NCI-H2227 treated with DMSO at 0.1 percent for 48 hours (cell line): Measurements from ENCODE around the gene WWOX.
"Not testable (repeated sequence)": the region's sequence is repeated elsewhere in the genome, so short reads cannot be mapped to it uniquely, and the experiment has no call there.

ENCODE experiments used
- DNase-seq: peaks from one replicate; lab custom pipeline; 2025; lab: John Stamatoyannopoulos, UW

Gene WWOX

DNA sequence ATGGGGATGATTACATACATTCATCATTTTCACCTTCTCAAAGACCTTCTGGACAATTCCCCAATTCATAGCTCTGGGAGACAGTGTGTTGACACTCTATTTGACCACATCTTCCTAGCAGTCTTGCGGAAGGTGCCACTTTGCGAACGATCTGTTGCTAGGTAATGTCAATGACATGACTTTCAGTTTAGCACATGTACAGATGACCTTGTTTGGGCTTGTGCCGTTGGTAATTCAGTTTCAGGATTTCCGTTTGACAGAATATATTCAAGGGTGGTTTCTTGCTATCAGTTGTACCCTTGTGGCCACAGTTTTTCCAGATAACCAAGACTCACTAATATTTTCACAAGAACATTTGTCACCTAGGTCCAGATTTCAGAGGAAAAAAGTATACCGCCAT, 478.2 kb downstream of the WWOX start:
- no peak for DNase-seq

DNA sequence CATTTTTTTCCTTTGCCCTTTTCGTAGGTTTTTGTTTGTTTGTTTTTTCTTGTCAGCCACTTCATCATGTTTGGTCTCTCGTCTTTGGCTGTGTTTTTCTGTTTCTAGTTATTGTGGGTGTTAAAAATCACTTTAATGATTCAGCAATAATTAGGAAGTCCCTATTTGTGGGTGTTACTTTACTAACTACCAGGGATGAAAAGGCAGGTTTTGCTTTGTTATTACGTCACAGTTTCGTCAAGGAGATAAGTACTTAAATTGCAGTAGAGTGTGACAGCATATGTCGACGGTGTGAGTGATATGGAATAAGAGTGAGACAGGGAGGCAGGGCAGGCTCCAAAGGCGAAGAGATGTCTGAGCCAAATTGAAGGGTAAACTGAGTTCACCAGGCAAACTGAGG, 479.6 kb downstream of the WWOX start:
- DNase-seq, result no peak

DNA sequence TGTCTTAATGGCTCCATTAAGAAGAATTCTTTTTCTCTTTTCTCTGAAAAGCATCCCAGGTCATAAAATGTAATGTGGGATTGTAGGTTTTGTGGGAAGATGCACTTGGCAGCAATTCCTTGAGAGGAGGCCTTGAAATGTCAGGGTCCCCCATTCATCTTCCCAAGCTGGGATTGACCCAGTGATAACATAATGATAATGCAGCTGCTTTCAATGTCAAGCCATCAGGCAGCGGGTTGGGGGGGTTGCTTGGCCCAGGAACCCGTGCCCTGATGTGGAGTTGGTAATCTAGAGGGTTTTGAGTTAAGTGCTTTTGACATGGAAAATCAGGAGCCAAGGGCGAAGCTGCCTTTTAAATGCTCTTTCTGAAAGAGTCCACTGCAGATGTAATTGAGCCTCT, 484.0 kb downstream of the WWOX start:
- peak; percentile 61 for DNase-seq

DNA sequence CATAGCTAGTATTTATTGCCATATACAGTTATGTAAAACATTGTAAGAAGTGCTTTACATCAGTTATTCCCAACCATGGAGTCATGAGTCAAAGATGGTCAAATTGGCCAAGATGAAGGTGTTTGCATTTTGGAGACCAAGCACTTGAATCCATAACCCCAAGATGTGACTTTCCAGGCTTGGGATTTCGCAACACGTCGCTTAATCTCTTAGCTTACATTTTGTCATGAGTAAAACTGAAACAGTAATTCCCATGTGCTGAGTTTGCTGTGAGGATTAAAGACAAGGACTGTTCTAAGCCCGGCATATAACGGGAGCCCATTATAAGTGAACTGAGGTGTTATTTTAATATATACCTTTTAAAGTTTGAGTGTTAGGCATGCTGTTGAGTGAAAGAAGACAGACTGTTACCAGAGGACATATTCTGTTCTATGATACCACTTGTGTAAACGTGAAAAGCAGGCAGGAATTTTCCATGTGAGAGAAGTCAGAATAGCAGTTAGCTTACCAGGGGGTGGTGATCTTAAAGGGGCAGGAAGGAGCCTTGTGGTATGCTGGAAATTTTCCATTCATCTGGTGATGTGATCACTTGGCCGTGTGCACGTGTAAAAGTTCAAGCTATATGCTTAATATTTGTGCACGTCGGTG, 484.9 kb downstream of the WWOX start:
- no peak for DNase-seq

DNA sequence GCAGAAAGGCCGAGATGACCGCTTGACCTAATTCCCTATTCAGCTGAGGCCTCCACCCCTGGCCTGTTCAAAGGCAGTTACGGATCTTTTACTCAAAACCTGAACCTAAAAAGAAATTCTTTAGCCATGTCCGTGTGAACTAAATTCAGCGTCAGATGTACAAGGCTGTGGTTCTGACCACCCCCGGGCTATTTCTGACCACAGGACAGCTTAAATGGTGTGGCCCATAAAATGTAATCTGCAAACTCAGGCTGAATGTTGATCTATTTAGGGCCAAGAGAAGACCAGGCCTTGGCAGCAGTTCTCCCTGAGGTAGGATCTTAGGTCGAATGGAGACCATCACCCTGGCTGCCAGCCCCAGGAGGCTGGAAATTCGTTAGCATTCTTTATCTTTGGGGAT, 485.5 kb downstream of the WWOX start:
- DNase-seq, result no peak

DNA sequence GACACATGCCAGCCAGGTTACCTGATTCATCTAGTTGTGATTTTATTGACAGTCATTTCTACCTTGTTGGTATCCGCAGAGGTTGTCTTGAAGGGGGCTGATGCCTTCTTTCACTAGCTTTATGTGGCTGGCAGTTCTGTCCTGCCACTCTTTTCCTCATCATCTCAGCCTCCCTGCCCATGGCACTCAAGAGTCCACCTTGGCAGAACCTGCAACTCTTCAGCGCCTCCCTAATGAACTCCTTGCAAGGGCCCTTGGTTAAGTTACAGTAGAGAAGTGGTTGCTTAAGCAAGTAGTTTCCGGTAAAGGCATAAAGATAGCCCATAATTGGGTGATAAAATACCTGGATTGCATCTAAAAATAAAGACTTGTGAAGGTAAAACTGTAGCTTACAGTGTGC, 489.9 kb downstream of the WWOX start:
- DNase-seq, result no peak

DNA sequence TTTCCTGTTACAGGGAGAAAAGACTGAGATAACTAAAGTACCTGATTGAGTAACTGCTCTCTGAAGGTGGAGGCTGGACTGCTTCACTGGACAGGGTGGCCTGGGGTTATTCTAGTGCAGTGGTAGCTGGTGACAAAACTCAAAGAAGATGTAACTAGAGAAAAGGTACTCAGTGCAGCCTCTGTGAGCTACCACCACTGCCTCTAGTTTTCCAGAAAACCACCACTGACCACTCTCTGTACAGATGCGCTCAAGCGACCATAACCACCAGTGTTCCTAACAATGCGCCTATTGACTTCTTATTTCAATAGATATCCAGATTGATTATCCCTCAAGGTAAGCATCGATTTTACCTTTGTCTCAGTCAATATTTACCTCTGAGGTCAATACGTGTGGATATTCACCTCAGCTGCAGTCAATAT, 492.2 kb downstream of the WWOX start:
- no peak for DNase-seq

DNA sequence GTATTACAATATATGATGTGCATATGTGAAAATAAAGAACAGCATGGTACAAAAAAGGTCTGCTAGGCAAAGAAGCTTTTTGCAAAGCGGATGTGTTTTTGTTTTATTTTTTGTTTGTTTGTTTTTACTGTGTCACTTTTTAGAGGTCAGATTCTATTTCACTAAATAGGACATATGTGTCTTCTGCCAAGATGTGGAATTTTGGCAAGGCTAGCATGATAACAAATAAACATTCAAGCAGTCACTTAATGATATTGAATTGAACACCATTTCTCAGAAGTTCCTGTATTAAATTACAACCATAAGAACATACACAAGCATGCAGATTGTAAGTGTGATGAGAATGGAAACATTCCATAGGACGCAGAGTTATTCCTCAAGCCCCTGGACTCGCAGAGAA, 492.7 kb downstream of the WWOX start:
- DNase-seq, result no peak

DNA sequence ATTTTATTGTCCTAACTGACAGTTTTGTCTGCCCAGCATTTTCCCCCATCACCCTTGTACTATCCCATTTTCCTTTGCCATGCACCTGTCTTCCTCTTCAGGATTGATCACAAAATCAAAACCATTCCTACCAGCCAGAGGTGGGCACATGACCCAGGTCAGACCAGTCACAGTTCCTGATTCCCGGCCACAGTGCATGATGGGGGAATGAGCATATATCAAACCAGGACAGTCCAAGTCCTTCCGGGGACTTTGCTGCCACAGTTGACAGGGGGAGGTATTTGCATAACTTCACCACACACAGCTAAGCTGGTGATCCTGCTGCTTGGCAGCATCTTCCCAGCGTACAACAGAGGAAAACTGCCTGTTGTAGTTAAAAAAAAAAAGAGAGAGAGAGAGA, 493.9 kb downstream of the WWOX start:
- no peak for DNase-seq

DNA sequence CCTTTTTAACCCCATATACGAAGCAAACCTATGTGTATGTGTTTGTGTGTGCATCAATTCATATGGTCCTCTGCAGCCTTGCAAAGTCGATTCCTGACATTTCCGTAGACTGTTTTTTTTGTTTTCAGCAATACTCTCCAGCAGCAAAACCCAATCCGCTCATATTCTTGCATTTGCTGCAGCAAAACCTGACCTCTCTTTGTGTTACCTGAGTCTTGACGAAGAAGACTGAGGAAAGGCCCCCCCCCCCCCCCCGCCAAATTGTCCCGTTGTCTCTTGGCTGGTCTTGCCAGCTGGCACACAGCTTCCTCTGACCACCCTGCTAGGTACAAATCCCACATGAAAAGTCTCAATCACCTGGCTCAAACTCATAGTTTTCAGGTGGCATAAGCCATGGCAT, 494.7 kb downstream of the WWOX start:
- DNase-seq, result no peak

DNA sequence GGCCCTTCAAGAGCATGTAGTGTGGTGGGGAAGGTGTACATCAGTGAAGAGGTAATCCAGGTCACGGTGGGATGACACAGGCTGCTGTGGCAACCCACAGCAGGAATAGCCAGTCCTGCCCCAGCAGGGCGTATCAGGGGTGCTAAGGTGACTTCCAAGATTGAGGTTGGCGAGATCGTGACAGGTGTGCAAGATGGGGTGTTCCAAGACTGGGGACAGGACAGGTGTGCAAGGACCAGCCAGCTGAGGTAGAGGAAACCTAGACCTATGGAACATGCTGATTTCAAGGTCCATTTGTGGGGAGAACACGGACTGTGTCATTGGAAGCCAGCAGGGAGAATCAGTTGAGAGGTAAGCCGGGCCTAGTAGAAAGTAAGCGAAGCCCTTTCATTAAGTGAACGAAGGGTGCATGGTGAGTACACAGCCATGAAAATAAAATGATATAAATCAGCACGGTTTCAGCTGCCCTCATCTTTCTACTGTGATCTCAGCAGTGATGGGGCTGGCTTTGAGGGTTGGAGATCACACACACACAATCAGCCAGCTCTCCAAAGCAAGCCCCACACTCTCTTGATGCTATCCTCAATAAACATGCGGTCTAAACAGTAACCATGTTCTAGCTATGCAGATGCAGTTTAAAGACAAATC, 497.0 kb downstream of the WWOX start:
- DNase-seq, result no peak

DNA sequence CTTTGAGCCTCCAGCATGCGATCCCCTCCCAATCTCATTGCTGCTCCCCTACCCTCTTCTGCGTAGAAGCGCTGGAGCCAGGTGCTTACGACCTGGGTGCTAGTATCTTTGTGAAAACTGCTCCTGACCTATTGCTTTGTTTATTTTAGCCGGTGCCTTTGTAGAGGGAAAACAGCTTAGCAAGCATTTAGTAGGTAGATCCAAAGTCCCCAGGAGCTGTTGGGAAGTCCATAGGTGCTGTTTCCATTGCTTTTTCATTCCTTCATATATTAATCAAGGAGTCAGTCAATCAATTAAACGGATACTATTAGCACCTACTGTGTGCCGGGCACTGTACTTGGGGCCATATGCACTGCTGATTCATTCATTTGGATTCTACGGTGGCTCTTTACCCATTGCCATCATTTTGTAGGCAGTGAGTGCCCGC, 497.6 kb downstream of the WWOX start:
- DNase-seq, result no peak

DNA sequence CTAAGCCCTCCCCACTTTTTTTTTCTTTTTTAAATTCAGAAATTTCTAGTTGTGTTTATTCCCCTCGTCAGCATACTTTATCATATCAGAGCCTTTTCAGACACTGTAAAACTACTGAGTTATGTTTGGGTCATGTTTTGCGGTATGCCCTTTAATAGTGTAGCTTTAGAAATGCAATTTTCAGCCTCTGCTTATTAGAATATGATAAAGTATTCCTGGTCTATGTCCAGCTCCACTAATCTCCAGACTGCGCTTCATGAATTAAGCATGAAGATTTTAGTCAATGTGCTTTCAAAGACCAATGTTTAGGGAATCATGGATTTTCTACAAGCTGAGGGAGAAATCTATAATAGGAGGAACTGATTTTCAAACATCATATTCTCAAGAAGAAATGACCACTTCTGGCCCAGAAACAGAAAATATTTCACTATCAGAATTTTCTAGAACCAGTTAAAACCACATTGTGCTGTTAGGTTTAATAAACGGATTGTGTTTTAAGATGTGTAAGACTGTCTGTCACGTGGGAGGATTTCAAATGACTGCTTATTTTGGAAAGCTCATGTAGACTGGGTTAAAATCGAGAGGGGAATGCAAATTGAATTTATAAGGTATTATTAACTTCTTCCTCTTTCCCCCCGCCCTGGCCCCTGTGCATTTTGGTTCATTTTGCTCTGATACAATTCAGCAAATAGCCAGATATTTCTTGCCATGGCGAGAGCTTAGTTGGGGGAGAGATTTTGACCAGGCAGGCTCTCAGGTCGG, 498.5 kb downstream of the WWOX start:
- no peak for DNase-seq

DNA sequence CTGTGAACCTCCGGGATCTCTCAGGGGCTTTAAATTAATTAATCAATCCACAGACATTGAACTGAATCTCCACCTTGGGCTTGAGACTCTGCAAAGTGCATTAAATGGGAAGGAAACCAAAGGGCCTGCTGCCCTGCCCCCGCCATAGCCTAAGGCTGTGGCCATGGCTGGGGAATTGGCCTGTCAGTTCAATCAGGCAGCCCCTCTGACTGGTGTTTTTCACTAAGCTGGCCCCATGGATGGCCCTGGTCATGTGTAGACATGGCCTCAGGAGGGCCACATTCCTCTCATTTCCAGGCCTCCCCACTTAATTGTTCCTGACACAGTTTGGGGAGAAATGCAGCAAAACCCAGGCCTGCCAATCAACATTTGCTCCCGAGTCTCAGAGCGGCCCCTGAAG, 499.8 kb downstream of the WWOX start:
- DNase-seq, result no peak

DNA sequence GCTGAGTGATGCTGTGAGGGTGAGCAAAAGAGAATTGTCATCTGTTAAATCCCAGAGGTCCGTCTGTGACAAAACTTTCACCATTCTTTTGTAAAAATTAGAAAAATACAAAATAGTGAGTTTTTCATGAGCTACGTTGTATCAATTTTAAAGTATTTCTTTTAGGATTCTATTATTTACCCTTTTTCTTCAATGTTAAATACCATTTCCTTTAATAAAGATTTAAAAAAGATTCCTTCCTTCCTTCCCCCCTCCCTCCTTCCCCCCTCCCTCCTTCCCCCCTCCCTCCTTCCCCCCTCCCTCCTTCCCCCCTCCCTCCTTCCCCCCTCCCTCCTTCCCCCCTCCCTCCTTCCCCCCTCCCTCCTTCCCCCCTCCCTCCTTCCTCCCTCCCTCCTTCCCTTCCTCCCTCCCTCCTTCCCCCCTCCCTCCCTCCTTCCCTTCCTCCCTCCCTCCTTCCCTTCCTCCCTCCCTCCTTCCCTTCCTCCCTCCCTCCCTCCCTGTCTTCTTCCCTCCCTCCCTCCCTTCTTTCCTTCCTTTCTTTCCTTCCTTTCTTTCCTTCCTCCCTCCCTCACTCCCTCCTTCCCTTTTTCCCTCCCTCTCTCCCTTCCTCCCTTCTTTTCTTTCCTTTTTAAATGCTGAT, 505.1 kb downstream of the WWOX start:
- DNase-seq, result not testable (repeated sequence)

DNA sequence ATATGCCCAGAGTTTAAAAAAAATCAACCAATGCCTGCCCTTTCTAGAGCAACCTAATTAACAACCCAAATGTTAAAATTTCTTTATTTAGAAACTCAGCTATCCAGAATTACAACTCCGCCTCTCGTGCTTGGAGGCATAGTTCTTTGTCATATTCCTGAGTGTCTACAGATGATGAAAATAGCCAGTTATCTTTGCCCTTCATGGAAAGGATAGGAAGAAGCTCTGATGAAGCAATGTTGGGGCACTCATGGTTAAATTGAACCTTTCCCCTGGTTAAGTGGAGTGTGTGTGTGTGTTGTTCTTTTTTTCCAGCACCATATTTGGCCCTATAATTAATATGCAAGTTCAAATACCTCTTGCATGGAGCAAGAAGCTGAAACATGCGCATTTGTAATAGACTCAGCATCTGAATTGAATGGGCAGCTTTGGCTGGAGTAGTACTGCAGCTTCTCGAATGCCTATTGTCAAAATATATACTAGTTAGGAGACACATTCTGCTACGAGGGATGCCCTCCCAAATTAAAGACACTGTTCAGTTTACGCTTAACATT, 506.2 kb downstream of the WWOX start:
- no peak for DNase-seq

DNA sequence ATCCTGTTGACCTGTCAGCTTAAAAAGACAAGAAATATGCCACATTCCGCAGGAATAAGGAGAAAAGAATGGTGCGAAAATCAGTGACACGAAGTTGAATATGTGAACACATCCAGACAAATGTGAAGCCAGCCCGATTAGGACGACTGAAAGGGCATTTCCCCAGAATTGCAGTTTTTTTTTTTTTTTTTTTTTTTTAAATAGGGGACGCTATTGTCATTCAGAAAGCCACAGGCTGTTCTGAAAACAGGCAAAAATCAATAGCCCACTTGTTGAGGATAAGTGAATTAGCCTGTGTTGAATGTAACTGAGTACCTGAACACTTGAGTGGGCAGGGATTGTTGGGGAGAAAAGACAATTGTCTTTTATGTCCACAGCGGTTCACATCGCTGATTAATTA, 507.1 kb downstream of the WWOX start:
- peak; percentile 28 for DNase-seq

DNA sequence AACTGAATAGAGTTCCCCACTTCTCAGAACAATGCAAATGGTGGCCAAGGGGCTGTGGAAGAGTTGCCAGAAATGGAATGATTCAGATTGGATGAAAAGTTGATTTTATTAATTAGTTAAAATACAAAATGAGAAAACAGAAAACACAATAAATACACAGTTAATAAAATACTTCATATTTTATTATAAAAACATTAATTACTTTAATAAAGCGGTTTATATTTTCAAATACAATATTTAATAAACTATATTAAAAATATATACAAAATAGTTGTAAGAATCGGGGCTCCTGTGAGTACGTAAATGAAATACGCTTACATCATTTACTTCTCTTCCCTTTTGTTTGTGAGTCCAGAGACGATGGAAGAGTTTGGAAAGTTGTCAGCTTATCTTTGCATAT, 507.6 kb downstream of the WWOX start:
- DNase-seq, result no peak

DNA sequence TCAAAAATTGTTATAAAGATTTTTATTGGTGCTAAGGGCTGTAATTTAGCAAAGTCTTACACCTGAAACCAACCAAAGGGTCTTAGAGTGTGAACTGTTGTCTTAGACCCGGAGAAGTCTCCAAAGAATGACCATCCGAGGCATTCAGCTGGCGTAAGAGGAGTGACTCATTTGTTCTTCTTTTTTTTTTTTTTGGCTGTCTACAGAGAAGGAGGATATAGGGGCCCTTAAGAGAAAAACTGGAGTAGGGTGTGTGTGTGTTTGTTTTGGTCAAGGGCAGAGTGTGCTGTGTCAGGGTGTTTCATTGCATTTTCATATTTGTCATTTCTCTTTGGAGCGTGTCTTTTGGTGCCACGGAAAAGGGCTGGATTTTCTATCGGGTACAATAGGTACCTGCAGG, 508.0 kb downstream of the WWOX start:
- DNase-seq, result no peak

DNA sequence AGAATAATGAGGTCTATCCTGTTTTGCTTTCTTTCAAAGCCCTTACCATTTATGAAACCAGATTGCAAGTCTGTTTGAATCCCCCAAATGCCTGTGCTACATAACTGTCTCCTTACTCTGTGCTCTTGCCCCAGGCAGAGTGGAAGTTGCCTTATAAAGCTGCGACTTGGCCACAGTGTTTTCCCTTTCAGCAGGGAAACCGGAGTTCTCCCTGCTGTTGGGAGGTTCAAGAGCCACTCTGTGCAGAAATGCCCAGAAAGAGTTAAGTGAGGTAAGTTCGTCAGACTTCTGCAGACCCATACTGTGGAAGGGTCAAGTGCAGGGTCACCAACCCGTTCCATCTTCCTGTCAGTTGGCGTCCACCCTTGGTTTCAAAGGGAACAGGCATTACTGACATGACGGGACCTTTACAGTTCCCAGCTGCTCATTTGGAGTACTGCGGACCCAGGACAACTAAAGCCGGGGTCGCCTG, 508.9 kb downstream of the WWOX start:
- DNase-seq, result no peak

DNA sequence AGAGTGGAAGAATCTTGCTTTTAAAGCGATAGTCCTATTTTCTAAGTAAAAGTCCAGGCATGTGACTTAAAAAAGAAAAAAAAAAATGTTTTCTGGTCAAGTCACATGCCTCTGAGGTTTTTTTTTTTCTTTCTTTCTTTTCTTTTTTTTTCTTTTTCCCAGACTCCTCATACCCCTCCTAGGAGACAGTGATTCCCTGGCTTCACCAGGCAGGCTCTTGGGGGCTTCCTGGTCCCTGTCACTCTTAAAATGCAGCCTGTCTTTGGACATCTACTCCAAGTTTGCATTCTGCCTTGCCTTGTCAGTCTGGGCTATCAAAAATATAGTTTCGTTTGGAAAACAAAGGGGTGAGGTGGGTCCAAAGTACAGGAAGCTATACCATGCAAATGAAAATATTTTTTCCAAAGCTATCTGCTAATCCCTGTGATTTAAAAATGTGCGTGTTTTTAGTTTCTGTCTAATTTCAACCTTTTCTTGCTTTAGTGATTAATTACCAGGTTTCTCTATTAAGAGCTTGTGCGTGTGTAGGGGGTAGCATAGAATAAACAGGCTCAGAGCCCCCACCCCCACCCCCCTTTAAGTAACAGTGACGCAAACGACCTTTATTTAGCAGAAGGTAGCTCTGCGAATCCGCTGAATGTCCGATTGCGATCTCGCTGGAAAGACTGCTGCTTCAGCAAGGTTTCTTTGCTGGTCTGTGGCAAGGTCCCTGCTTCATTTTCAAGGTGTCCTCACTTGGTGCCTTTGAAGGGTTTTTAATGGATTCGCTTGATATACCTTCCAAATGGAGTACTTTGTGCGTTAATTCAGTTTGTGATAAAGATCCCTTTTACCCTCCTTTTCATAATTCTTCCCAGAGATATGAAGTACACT, 510.2 kb downstream of the WWOX start:
- no peak for DNase-seq
